ENCODE data around the gene HCN4. TPM values are rescaled to one million over a fixed set of nuclear protein-coding genes. Genes with fewer than 3 reads are reported as not detected.

Gene HCN4
- total RNA-seq, 1 donor: not detected

DNA sequence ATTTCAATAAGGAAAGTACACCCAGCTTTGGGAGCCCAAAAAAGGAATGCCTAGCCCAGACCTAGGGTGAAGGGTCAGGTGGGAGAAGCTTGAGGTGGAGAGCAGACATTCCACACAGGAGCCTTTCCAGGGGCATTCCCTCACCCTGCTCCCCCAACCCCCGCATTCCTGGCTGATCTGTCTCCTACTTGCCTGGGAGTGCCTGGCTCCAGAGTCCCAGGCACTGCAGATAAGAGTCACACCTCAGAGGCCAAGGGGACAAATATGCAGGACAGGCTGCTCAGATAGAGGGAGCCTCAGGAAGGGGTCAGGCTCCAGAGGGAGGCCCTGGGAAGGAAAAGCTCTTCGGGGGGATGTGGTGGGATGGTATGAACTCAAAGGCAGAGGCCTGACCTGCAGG lies 20.8 kb upstream of the HCN4 start:
- Histone ChIP-seq H3K4me2 (ENCODE audit: insufficient read depth, low read length) (no peak overlapping the region), H3K4me1 (ENCODE audit: insufficient read depth, low read length) (peaks cover 5% of the 10 kb centered on the region), H3K9me3 (ENCODE audit: low read depth, low read length) (no peaks in the 10 kb centered on the region), H4K20me1 (ENCODE audit: insufficient read depth, low read length) (no peaks in the 10 kb centered on the region), H3K27me3 (ENCODE audit: insufficient read depth, low read length) (peaks cover 14% of the 10 kb centered on the region), H3K27ac (ENCODE audit: low read depth, low read length) (no peak overlapping the region), H3K36me3 (ENCODE audit: insufficient read depth, low read length) (no peaks in the 10 kb centered on the region), H3K4me3 (ENCODE audit: insufficient read depth, low read length) (no peak overlapping the region), H2AFZ (ENCODE audit: low read length) (no peak overlapping the region), H3K79me2 (ENCODE audit: insufficient read depth, low read length) (no peaks in the 10 kb centered on the region)
- TF ChIP-seq, protein P1, sequence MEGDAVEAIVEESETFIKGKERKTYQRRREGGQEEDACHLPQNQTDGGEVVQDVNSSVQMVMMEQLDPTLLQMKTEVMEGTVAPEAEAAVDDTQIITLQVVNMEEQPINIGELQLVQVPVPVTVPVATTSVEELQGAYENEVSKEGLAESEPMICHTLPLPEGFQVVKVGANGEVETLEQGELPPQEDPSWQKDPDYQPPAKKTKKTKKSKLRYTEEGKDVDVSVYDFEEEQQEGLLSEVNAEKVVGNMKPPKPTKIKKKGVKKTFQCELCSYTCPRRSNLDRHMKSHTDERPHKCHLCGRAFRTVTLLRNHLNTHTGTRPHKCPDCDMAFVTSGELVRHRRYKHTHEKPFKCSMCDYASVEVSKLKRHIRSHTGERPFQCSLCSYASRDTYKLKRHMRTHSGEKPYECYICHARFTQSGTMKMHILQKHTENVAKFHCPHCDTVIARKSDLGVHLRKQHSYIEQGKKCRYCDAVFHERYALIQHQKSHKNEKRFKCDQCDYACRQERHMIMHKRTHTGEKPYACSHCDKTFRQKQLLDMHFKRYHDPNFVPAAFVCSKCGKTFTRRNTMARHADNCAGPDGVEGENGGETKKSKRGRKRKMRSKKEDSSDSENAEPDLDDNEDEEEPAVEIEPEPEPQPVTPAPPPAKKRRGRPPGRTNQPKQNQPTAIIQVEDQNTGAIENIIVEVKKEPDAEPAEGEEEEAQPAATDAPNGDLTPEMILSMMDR (IDR thresholded peaks at IDR 0.05; ENCODE audit: extremely low read depth, low read depth, low read length): no peak
- DNase-seq (ENCODE audit: insufficient read length, low spot score, missing footprints): no peak

DNA sequence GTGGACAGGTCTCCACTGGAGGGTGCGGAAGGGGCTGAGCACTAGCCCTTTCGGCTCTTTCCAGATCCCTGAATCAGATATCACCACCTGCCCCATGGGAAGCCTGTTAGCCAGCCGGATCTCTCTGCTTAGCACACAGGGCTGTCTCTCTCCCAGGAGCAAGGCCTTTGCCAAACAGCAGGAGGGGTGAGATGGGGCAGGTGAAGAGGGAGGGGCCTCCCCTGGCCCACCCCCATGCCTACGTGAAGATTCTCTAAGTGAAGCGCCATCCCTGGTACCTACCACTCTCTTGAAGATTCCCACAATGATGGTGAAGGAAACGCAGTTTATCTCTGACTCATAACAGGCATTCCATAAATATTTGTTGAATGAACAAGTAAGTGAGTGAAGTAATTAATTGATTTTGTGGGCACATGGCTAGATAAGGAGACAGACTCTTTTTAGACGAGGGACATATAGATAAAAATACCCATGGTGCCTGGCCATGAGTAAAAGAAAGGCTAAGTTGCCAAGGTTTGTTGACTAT lies 19.6 kb upstream of the HCN4 start:
- H3K4me3 ChIP-seq (ENCODE audit: insufficient read depth, low read length): no peak overlapping the region
- TF ChIP-seq, protein P1 (IDR thresholded peaks at IDR 0.05; ENCODE audit: extremely low read depth, low read depth, low read length): no peak
- no peaks in the 10 kb centered on the region for H3K79me2 ChIP-seq (ENCODE audit: insufficient read depth, low read length)
- no peaks in the 10 kb centered on the region for H4K20me1 ChIP-seq (ENCODE audit: insufficient read depth, low read length)
- H3K9me3 ChIP-seq (ENCODE audit: low read depth, low read length): no peaks in the 10 kb centered on the region
- peaks cover 5% of the 10 kb centered on the region for H3K27me3 ChIP-seq (ENCODE audit: insufficient read depth, low read length)
- no peak overlapping the region for H2AFZ ChIP-seq (ENCODE audit: low read length)
- DNase-seq (ENCODE audit: insufficient read length, low spot score, missing footprints): peak; percentile 88
- H3K4me2 ChIP-seq (ENCODE audit: insufficient read depth, low read length): no peak overlapping the region
- peaks cover 5% of the 10 kb centered on the region for H3K4me1 ChIP-seq (ENCODE audit: insufficient read depth, low read length)
- no peak overlapping the region for H3K27ac ChIP-seq (ENCODE audit: low read depth, low read length)
- no peaks in the 10 kb centered on the region for H3K36me3 ChIP-seq (ENCODE audit: insufficient read depth, low read length)

DNA sequence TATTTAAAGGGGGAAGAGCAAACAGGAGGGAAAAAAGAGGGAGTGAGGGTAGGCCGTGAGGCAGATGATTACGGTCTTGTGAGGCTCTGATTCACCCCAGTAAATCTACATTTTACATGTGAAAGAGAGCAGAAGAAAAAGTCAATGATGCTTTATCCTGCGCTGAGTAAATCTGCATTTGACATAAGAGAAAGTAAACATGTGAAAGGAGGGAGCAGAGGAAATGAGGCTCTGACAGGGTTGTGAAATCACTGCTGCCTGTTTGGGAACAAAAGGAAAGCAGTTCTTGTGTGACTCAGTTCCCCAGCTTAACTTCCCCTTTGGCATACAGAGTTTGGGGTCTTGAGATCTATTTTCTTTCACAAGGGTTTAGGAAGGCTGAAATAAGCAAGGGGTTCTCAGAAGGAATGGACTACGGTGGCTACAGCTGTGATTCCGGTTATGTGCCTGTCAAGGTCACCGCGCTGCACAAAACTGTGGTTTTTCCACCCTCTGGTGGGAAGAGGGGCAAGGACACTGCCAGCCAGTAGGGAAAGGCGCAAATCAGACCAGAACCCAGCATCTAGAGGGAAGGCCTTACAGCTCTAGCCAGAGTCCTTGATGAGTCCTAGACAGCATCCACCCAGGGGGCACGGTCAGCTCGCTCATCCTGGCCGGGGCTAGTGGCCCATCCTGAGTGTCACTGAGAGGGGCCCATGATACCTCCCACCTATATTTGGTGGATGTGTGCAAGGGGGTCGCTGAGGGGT lies 18.9 kb upstream of the HCN4 start:
- Histone ChIP-seq H3K4me2 (ENCODE audit: insufficient read depth, low read length) (no peak overlapping the region), H4K20me1 (ENCODE audit: insufficient read depth, low read length) (no peaks in the 10 kb centered on the region), H3K27ac (ENCODE audit: low read depth, low read length) (no peak overlapping the region), H3K9me3 (ENCODE audit: low read depth, low read length) (no peaks in the 10 kb centered on the region), H3K4me3 (ENCODE audit: insufficient read depth, low read length) (no peak overlapping the region), H3K4me1 (ENCODE audit: insufficient read depth, low read length) (peaks cover 5% of the 10 kb centered on the region), H3K27me3 (ENCODE audit: insufficient read depth, low read length) (peaks cover 1% of the 10 kb centered on the region), H3K36me3 (ENCODE audit: insufficient read depth, low read length) (no peaks in the 10 kb centered on the region), H3K79me2 (ENCODE audit: insufficient read depth, low read length) (no peaks in the 10 kb centered on the region), H2AFZ (ENCODE audit: low read length) (no peak overlapping the region)
- DNase-seq (ENCODE audit: insufficient read length, low spot score, missing footprints): no peak
- TF ChIP-seq, protein P1 (IDR thresholded peaks at IDR 0.05; ENCODE audit: extremely low read depth, low read depth, low read length): no peak

- H4K20me1 ChIP-seq (ENCODE audit: insufficient read depth, low read length): no peaks in the 10 kb centered on the region
- H3K79me2 ChIP-seq (ENCODE audit: insufficient read depth, low read length): no peaks in the 10 kb centered on the region
- no peak overlapping the region for H3K4me2 ChIP-seq (ENCODE audit: insufficient read depth, low read length)
- no peaks in the 10 kb centered on the region for H3K9me3 ChIP-seq (ENCODE audit: low read depth, low read length)
- TF ChIP-seq, protein P1 (IDR thresholded peaks at IDR 0.05; ENCODE audit: extremely low read depth, low read depth, low read length): no peak
- no peaks in the 10 kb centered on the region for H3K27me3 ChIP-seq (ENCODE audit: insufficient read depth, low read length)
- H3K4me3 ChIP-seq (ENCODE audit: insufficient read depth, low read length): no peak overlapping the region
- no peak for DNase-seq (ENCODE audit: insufficient read length, low spot score, missing footprints)
- no peak overlapping the region for H2AFZ ChIP-seq (ENCODE audit: low read length)
- no peaks in the 10 kb centered on the region for H3K36me3 ChIP-seq (ENCODE audit: insufficient read depth, low read length)
- H3K4me1 ChIP-seq (ENCODE audit: insufficient read depth, low read length): peaks cover 5% of the 10 kb centered on the region
- no peak overlapping the region for H3K27ac ChIP-seq (ENCODE audit: low read depth, low read length)
Observed at GRCh38 chr15:73386886-73387506, 18.2 kb upstream of the HCN4 start.

Measured in osteoblast (primary cell).